HG02870 (cell line): ENCODE results near the gene CHMP4A.
"Not testable (repeated sequence)": the region's sequence is repeated elsewhere in the genome, so short reads cannot be mapped to it uniquely, and the experiment has no call there.

Experiments
- ATAC-seq: cut with Tn5 transposase; IDR thresholded peaks from one replicate; pipeline ENCODE4 v1.9.1; 2021; ENCODE audit warnings: mild to moderate bottlenecking, moderate library complexity; ENCODE audit not compliant: unreplicated experiment

Gene CHMP4A

GRCh38 chr14:24249230-24250021 is 36.1 kb upstream of the CHMP4A start:
- ATAC-seq: no peak

- ATAC-seq: no peak
These were observed 34.1 kb upstream of the CHMP4A start for GRCh38 chr14:24247422-24247821.

- ATAC-seq: peak; percentile 20
These were observed 33.5 kb upstream of the CHMP4A start for GRCh38 chr14:24246765-24247212.

- not testable (repeated sequence) for ATAC-seq
These were observed 32.1 kb upstream of the CHMP4A start for GRCh38 chr14:24245350-24245749.

- no peak for ATAC-seq
These were observed 30.1 kb upstream of the CHMP4A start for GRCh38 chr14:24243336-24243836.

- ATAC-seq: peak; percentile 73
These were observed 28.6 kb upstream of the CHMP4A start for GRCh38 chr14:24241829-24242443.

- no peak for ATAC-seq
These were observed 27.0 kb upstream of the CHMP4A start for GRCh38 chr14:24240110-24240918.

- no peak for ATAC-seq
These were observed 25.3 kb upstream of the CHMP4A start for GRCh38 chr14:24238527-24239037.

GRCh38 chr14:24238123-24238522 is 24.8 kb upstream of the CHMP4A start:
- no peak for ATAC-seq

- no peak for ATAC-seq
These were observed 24.2 kb upstream of the CHMP4A start for GRCh38 chr14:24237463-24237955.

GRCh38 chr14:24236689-24237462 is 23.6 kb upstream of the CHMP4A start:
- ATAC-seq: no peak

GRCh38 chr14:24235804-24236688 is 22.8 kb upstream of the CHMP4A start:
- ATAC-seq: no peak

GRCh38 chr14:24234095-24235005 is 21.1 kb upstream of the CHMP4A start:
- no peak for ATAC-seq

GRCh38 chr14:24233538-24233866 is 20.2 kb upstream of the CHMP4A start:
- ATAC-seq: no peak

GRCh38 chr14:24232645-24233537 is 19.6 kb upstream of the CHMP4A start, which contains the start of gene GMPR2:
TSS of gene GMPR2 (plus strand) at chr14:24232929. CDS start at chr14:24233254, 325 bp downstream.
- ATAC-seq: peak; percentile 48

- peak; percentile 71 for ATAC-seq
These were observed 18.9 kb upstream of the CHMP4A start, which contains the start of gene NEDD8 for GRCh38 chr14:24232121-24232644. TSS of gene NEDD8 (minus strand) at chr14:24232367. CDS start at chr14:24232267, 100 bp downstream.
